ENCODE measurements around the gene MUSK. TPM values are rescaled to one million over a fixed set of nuclear protein-coding genes. Genes with fewer than 3 reads are reported as not detected.

The MUSK gene
- total RNA-seq, 4 donors from 2014 or later, result 0.22 to 0.42 (median 0.27) TPM; not detected in 1

GRCh38 chr9:110776221-110776620 lies 107.6 kb downstream of the MUSK start:
- Histone ChIP-seq H3K4me3 (replicated peaks in 1 of 3) (no peak overlapping the region), H3K27ac (no peak overlapping the region), H3K27me3 (no peaks in the 10 kb centered on the region), H3K36me3 (no peaks in the 10 kb centered on the region), H3K4me1 (peaks cover 10 to 17% of the 10 kb centered on the region in 2 donors), H3K9me3 (no peaks in the 10 kb centered on the region)
- WGBS, 2 donors, result 81 to 89% methylated on average over 1 of the region's 1 CpG
- DNase-seq, result no peak
- no peak for TF ChIP-seq POLR2A (IDR thresholded peaks at IDR 0.05)
- no peak for TF ChIP-seq CTCF (IDR thresholded peaks at IDR 0.05)
- intact Hi-C loops (cut with DNase I), result no loop called here

DNA sequence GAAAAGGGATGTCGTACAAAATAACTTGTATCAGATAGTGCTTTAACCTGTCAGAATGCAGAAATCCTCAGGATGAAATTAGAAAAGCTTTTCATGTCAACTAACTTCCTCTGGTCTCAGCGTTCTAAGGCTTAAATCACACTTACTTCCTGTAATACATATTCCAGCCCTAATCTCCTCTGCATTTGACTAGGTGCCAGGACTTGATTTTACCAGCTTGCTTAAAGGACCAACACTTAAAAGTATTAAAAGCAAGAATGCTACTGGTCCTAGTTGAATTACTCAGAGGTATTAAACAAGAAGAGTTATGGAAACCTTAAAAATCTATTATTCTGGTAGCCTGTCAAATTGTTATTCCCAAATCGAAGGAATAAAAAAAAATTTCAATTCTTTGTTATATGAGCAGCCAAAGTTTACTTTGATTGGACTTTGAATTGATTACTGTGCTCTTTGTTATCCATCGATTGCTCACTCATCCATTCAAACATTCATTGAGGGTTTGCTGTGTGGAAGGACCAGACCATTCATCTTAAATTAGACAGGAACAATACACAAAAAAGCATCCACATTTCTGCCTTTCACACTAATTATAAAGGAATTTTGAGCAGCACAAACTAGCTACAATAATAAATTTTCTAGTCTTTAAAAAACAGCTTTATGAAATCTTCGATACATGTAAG lies 108.7 kb downstream of the MUSK start:
- intact Hi-C loops (cut with DNase I), result no loop called here

GRCh38 chr9:110777876-110778215 lies 109.3 kb downstream of the MUSK start:
- Histone ChIP-seq H3K27ac (peak overlapping the region in 1 of 3 donors; percentile 8), H3K27me3 (no peaks in the 10 kb centered on the region), H3K9me3 (no peaks in the 10 kb centered on the region), H3K4me3 (replicated peaks in 1 of 3) (no peak overlapping the region), H3K36me3 (no peaks in the 10 kb centered on the region), H3K4me1 (peaks cover 10 to 17% of the 10 kb centered on the region in 2 donors)
- intact Hi-C loops (cut with DNase I), result no loop called here
- TF ChIP-seq POLR2A (IDR thresholded peaks at IDR 0.05) (no peak), CTCF (IDR thresholded peaks at IDR 0.05) (no peak)
- no peak for DNase-seq

More for the DNA sequence above, 108.7 kb downstream of the MUSK start:
- Histone ChIP-seq H3K4me3 (replicated peaks in 1 of 3) (no peak overlapping the region), H3K9me3 (no peaks in the 10 kb centered on the region), H3K27me3 (no peaks in the 10 kb centered on the region), H3K36me3 (no peaks in the 10 kb centered on the region), H3K27ac (peak overlapping the region in 2 of 3 donors; percentile 8 to 10), H3K4me1 (peaks cover 10 to 17% of the 10 kb centered on the region in 2 donors)
- no peak for DNase-seq
- no peak for TF ChIP-seq POLR2A (IDR thresholded peaks at IDR 0.05)
- TF ChIP-seq CTCF (IDR thresholded peaks at IDR 0.05), result no peak
- WGBS, 2 donors, result 49 to 66% methylated on average over 5 of the region's 5 CpGs

- no peak for TF ChIP-seq POLR2A (IDR thresholded peaks at IDR 0.05)
- no peak for TF ChIP-seq CTCF (IDR thresholded peaks at IDR 0.05)
- Histone ChIP-seq H3K4me1 (peaks cover 2 to 4% of the 10 kb centered on the region in 2 donors), H3K36me3 (no peaks in the 10 kb centered on the region), H3K27ac (no peak overlapping the region), H3K9me3 (no peaks in the 10 kb centered on the region), H3K4me3 (replicated peaks in 1 of 3) (no peak overlapping the region), H3K27me3 (no peaks in the 10 kb centered on the region)
- no peak for DNase-seq
- 91 to 94% methylated on average over 5 of the region's 5 CpGs for WGBS, 2 donors
- intact Hi-C loops (cut with DNase I), result no loop called here
These were observed 114.1 kb downstream of the MUSK start for GRCh38 chr9:110782701-110783100.

- intact Hi-C loops (cut with DNase I), result no loop called here
- Histone ChIP-seq H3K36me3 (no peaks in the 10 kb centered on the region), H3K27ac (no peak overlapping the region), H3K4me3 (replicated peaks in 1 of 3) (no peak overlapping the region), H3K4me1 (no peaks in the 10 kb centered on the region), H3K27me3 (no peaks in the 10 kb centered on the region), H3K9me3 (no peaks in the 10 kb centered on the region)
- TF ChIP-seq CTCF (IDR thresholded peaks at IDR 0.05) (no peak), POLR2A (IDR thresholded peaks at IDR 0.05) (no peak)
- WGBS, 2 donors, result 86 to 90% methylated on average over 1 of the region's 1 CpG
- no peak for DNase-seq
These were observed 115.7 kb downstream of the MUSK start for GRCh38 chr9:110784309-110784708.
